Left ventricle myocardium inferior (tissue), 1 donor: ENCODE results near the gene ABHD11. TPM values are rescaled to one million over a fixed set of nuclear protein-coding genes. Genes with fewer than 3 reads are reported as not detected.
"Not testable (repeated sequence)": the region's sequence is repeated elsewhere in the genome, so short reads cannot be mapped to it uniquely, and the experiment has no call there.

Source experiments
- DNase-seq: peaks from one replicate; pipeline ENCODE4 v3.0.0-alpha.2; 2020
- H3K27ac ChIP-seq: fragments of 200-600 bp; replicated peaks from 2 replicates; pipeline ENCODE4 v1.8.0; 2021
- H3K27me3 ChIP-seq: fragments of 200-600 bp; 2 replicates; pipeline ENCODE4 v1.8.0; 2021; ENCODE audit warnings: low read depth
- H3K36me3 ChIP-seq: fragments of 200-600 bp; 2 replicates; pipeline ENCODE4 v1.8.0; 2021
- H3K4me1 ChIP-seq: fragments of 200-600 bp; 2 replicates; pipeline ENCODE4 v1.8.0; 2021
- H3K4me3 ChIP-seq: fragments of 200-600 bp; 2 replicates; pipeline ENCODE4 v1.8.0; 2021; ENCODE audit warnings: mild to moderate bottlenecking, moderate library complexity
- H3K9me3 ChIP-seq: fragments of 200-600 bp; replicated peaks from 2 replicates; pipeline ENCODE4 v1.8.0; 2021
- intact Hi-C: fragments of 100-400 bp; cut with micrococcal nuclease; formaldehyde crosslinking; loops from one replicate; pipeline ENCODE4 v1.11.0; 2022
- total RNA-seq: library from RNA; stranded (reverse); fragmentation: NEBNext Ultra II Directional; extraction: Animal tissue kit (Norgen Biotek cat#: 25700); gene quantifications from one replicate; pipeline ENCODE4 v1.2.1, GENCODE V29; 2021
- TF ChIP-seq, protein P1 (sequence below): fragments of 200-600 bp; IDR thresholded peaks from 2 replicates; pipeline ENCODE4 v1.8.0; 2021; ENCODE audit warnings: antibody characterized with exemption, mild to moderate bottlenecking, borderline replicate concordance
- donor health status: DM: no; HTN: yes; CAD: no; lungs with severe emphysema.

The ABHD11 gene
- total RNA-seq, 1 donor from 2014 or later: 25.2 TPM

- Histone ChIP-seq H3K27ac (no peak overlapping the region), H3K4me3 (no peak overlapping the region), H3K9me3 (no peaks in the 10 kb centered on the region), H3K36me3 (no peaks in the 10 kb centered on the region), H3K4me1 (no peaks in the 10 kb centered on the region), H3K27me3 (peaks cover 29% of the 10 kb centered on the region)
- TF ChIP-seq, protein P1, sequence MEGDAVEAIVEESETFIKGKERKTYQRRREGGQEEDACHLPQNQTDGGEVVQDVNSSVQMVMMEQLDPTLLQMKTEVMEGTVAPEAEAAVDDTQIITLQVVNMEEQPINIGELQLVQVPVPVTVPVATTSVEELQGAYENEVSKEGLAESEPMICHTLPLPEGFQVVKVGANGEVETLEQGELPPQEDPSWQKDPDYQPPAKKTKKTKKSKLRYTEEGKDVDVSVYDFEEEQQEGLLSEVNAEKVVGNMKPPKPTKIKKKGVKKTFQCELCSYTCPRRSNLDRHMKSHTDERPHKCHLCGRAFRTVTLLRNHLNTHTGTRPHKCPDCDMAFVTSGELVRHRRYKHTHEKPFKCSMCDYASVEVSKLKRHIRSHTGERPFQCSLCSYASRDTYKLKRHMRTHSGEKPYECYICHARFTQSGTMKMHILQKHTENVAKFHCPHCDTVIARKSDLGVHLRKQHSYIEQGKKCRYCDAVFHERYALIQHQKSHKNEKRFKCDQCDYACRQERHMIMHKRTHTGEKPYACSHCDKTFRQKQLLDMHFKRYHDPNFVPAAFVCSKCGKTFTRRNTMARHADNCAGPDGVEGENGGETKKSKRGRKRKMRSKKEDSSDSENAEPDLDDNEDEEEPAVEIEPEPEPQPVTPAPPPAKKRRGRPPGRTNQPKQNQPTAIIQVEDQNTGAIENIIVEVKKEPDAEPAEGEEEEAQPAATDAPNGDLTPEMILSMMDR: no peak
- no peak for DNase-seq
- intact Hi-C loops: loop anchor here (5.0 kb wide), 1 partner anchor 121 kb away; no protein-coding TSS in a partner anchor
Observed at GRCh38 chr7:73728551-73728950, 10.1 kb downstream of the ABHD11 start.

DNA sequence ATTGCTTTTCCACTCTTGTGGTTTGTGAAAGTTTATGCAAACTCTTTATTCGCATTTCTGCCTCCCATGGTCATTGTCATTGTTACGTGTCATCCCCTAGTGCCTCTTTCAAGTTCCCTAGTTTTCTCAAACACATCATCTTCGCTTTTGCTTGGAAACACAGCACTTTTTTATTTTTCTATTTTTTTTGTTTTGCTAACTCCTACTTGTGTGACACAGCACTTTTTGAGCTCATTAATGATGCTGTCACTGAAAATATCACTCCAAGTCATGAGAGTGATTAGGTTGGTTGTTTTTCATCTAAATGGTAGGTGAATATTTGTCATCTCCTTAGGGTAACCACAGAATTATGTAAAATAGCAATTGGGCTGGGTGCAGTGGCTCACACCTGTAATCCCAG lies 10.7 kb downstream of the ABHD11 start:
- H3K36me3 ChIP-seq: no peaks in the 10 kb centered on the region
- H3K9me3 ChIP-seq: no peaks in the 10 kb centered on the region
- H3K4me3 ChIP-seq: no peak overlapping the region
- no peak overlapping the region for H3K27ac ChIP-seq
- H3K4me1 ChIP-seq: no peaks in the 10 kb centered on the region
- TF ChIP-seq, protein P1: no peak
- intact Hi-C loops: loop anchor here (5.0 kb wide), 1 partner anchor 121 kb away; no protein-coding TSS in a partner anchor
- DNase-seq: no peak
- H3K27me3 ChIP-seq: peaks cover 29% of the 10 kb centered on the region

- TF ChIP-seq, protein P1: no peak
- Histone ChIP-seq H3K9me3 (no peaks in the 10 kb centered on the region), H3K4me3 (no peak overlapping the region), H3K27ac (no peak overlapping the region), H3K4me1 (peaks cover 10% of the 10 kb centered on the region), H3K27me3 (peaks cover 29% of the 10 kb centered on the region), H3K36me3 (no peaks in the 10 kb centered on the region)
- DNase-seq: no peak
- intact Hi-C loops: loop anchor here (5.0 kb wide), 1 partner anchor 119 kb away; no protein-coding TSS in a partner anchor
Observed at GRCh38 chr7:73726083-73726466, 12.5 kb downstream of the ABHD11 start.

DNA sequence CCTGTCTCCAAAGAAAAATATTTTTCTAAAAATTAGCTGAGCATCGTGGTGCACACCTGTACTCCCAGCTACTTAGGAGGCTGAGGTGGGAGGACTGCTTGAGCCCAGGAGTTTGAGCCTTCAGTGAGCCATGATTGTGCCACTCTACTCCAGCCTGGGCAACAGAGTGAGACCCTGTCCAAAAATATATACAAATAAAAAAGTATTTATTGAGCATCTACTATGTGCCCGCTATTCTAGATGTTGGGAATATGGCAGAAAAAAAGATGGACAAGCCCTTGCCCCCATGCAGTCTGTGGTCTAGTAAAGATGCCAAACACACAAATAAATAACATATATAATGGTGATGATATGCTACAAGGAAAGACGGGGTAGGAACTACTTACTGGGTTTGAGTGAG lies 14.8 kb downstream of the ABHD11 start:
- peaks cover 26% of the 10 kb centered on the region for H3K4me1 ChIP-seq
- no peak overlapping the region for H3K4me3 ChIP-seq
- H3K27ac ChIP-seq: no peak overlapping the region
- no peaks in the 10 kb centered on the region for H3K9me3 ChIP-seq
- DNase-seq: no peak
- intact Hi-C loops: no loop called here
- peaks cover 32% of the 10 kb centered on the region for H3K27me3 ChIP-seq
- TF ChIP-seq, protein P1: no peak
- no peaks in the 10 kb centered on the region for H3K36me3 ChIP-seq

DNA sequence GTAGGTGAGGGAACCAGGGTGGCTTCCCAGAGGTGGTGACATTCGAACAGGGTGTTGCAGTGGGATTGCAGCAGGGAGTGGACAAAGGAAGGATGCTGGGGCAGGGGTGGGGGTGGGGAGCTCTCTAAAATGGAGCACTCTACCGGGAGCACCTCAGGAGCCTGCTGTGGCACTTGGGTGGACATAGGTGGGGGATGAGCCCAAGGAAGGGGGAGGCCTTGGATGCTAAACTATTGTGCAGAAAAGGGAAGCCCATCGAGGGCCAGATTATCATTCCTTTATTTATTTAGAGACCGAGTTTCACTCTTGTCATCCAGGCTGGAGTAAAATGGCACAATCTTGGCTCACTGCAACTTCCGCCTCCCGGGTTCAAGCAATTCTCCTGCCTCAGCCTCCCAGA lies 15.8 kb downstream of the ABHD11 start:
- H3K4me1 ChIP-seq: peaks cover 36% of the 10 kb centered on the region
- H3K9me3 ChIP-seq: no peaks in the 10 kb centered on the region
- peaks cover 32% of the 10 kb centered on the region for H3K27me3 ChIP-seq
- no peak overlapping the region for H3K27ac ChIP-seq
- no peaks in the 10 kb centered on the region for H3K36me3 ChIP-seq
- intact Hi-C loops: no loop called here
- TF ChIP-seq, protein P1: no peak
- H3K4me3 ChIP-seq: no peak overlapping the region
- DNase-seq: no peak

- H3K9me3 ChIP-seq, H3K4me3 ChIP-seq, H3K27ac ChIP-seq, DNase-seq, intact Hi-C loops, H3K36me3 ChIP-seq: not testable (repeated sequence)
- H3K4me1 ChIP-seq: peaks cover 40% of the 10 kb centered on the region
- H3K27me3 ChIP-seq: peaks cover 30% of the 10 kb centered on the region
Observed at GRCh38 chr7:73722182-73722581, 16.4 kb downstream of the ABHD11 start.
